NB4 (cell line): ENCODE data around the gene PRR29.

Source experiments
- MAX ChIP-seq: IDR thresholded peaks from 2 replicates; pipeline ENCODE4 v1.6.1; 2011; ENCODE audit warnings: low read depth, low read length
- MYC ChIP-seq: IDR thresholded peaks from 2 replicates; pipeline ENCODE4 v1.6.1; 2011; ENCODE audit warnings: low read depth, low read length
- POLR2A ChIP-seq: IDR thresholded peaks from 2 replicates; pipeline ENCODE4 v1.6.1; 2011; ENCODE audit warnings: mild to moderate bottlenecking; ENCODE audit not compliant: insufficient read length; ENCODE audit errors: extremely low read depth
- TF ChIP-seq, protein P1 (sequence below): IDR thresholded peaks from one replicate; pipeline ENCODE4 v1.5.1; 2012; ENCODE audit warnings: low read depth, low read length

- TF ChIP-seq, protein P1, sequence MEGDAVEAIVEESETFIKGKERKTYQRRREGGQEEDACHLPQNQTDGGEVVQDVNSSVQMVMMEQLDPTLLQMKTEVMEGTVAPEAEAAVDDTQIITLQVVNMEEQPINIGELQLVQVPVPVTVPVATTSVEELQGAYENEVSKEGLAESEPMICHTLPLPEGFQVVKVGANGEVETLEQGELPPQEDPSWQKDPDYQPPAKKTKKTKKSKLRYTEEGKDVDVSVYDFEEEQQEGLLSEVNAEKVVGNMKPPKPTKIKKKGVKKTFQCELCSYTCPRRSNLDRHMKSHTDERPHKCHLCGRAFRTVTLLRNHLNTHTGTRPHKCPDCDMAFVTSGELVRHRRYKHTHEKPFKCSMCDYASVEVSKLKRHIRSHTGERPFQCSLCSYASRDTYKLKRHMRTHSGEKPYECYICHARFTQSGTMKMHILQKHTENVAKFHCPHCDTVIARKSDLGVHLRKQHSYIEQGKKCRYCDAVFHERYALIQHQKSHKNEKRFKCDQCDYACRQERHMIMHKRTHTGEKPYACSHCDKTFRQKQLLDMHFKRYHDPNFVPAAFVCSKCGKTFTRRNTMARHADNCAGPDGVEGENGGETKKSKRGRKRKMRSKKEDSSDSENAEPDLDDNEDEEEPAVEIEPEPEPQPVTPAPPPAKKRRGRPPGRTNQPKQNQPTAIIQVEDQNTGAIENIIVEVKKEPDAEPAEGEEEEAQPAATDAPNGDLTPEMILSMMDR = no peak
- no peak for TF ChIP-seq POLR2A
- no peak for TF ChIP-seq MYC
- no peak for TF ChIP-seq MAX
Measured at GRCh38 chr17:64006361-64007088, 8.4 kb downstream of the PRR29 start.
